Pancreas (tissue), 10 donors: ENCODE measurements around the gene POMGNT2. TPM values are rescaled to one million over a fixed set of nuclear protein-coding genes. Genes with fewer than 3 reads are reported as not detected.

Source experiments
- ATAC-seq, 4 donors: fragments of 200-7000 bp; cut with Tn5 transposase; one replicate each; pipeline versions ENCODE4 v1.8.0 to v1.9.1; 2020; ENCODE audit warnings: mild to moderate bottlenecking in 4 of 4, moderate library complexity in 4 of 4
- DNase-seq, 6 donors: peaks; one replicate each; pipeline ENCODE4 v3.0.0-alpha.2; 2020
- FAIRE-seq: peaks from 2 replicates; lab custom pipeline; 2012; peaks lifted over from hg19 to GRCh38; lab: Jason Lieb, UNC
- H3K27ac ChIP-seq, 4 donors: fragments of 200-600 bp; sonication (generic); 1 replicate in 3 of 4; 2 replicates in 1 of 4; pipeline versions ENCODE4 v1.5.0 to v1.8.0; 2020
- H3K27me3 ChIP-seq, 4 donors: fragments of 200-600 bp; one replicate each; pipeline ENCODE4 v1.8.0; 2021
- H3K36me3 ChIP-seq, 3 donors: fragments of 200-600 bp; sonication (generic) in 1 of 3; one replicate each; pipeline versions ENCODE4 v1.5.0 to v1.8.0; 2020 to 2021
- H3K4me1 ChIP-seq, 3 donors: fragments of 200-600 bp; one replicate each; pipeline ENCODE4 v1.8.0; 2021
- H3K4me3 ChIP-seq, 4 donors: fragments of 200-600 bp; sonication (generic) in 2 of 4; one replicate each; pipeline versions ENCODE4 v1.5.0 to v1.8.0; 2020 to 2021
- H3K9me3 ChIP-seq, 4 donors: fragments of 200-600 bp; one replicate each; pipeline ENCODE4 v1.8.0; 2021
- WGBS, 2 donors: extraction: QIAGEN DNeasy Blood & Tissue Kit; methylation state at CpG; one replicate each; pipeline ENCODE4 v1.1.7; 2013; 5-methylcytosine and 5-hydroxymethylcytosine counted together
- intact Hi-C, 3 donors: fragments of 100-400 bp; cut with DNase I; formaldehyde crosslinking; loops; one replicate each; pipeline versions ENCODE4 v1.11.1 to v1.14.2; 2022
- polyA plus RNA-seq, 2 donors: library from polyadenylated mRNA; stranded (reverse); fragments of 200-250 nt; gene quantifications; one replicate each; pipeline ENCODE4 v1.2.3, GENCODE V29; 2013
- total RNA-seq, 6 donors: library from RNA; stranded (reverse); fragmentation: NEBNext Ultra II Directional in 4 of 6; extraction: Animal tissue kit (Norgen Biotek cat#: 25700) in 4 of 6; gene quantifications; one replicate each; pipeline versions ENCODE4 v1.2.1 to v1.2.4, GENCODE V29; 2021 to 2023
- TF ChIP-seq, protein P1 (sequence below), 4 donors: fragments of 200-600 bp; sonication (generic) in 3 of 4; IDR thresholded peaks; one replicate each; pipeline versions ENCODE4 v1.5.0 to v1.8.0; 2021; ENCODE audit warnings: antibody characterized with exemption in 4 of 4
- donor health status: healthy with polysubstance abuse.
- donor health status: DM: no; HTN: no; CAD: no; lungs with moderate emphysema.
- donor health status: DM: no; HTN: no; CAD: no.
- donor health status: control.
- donor health status: control.
- donor health status: Bipolar disorder and iron deficiency.
- donor health status: DM: yes; HTN: yes; CAD: no.
- donor health status: DM: no; HTN: no; CAD: no.
- donor health status: DM: no; HTN: no; CAD: no.
- donor health status: DM: yes; HTN: yes; CAD: no.

Gene POMGNT2
- total and polyA plus RNA-seq, 8 donors = 4.4 to 13.5 (median 7.8) TPM

- H3K27me3 ChIP-seq = no peaks in the 10 kb centered on the region
- DNase-seq (no peak), ATAC-seq (no peak), FAIRE-seq (no peak)
- no peaks in the 10 kb centered on the region for H3K36me3 ChIP-seq
- H3K4me1 ChIP-seq = no peaks in the 10 kb centered on the region
- no peak overlapping the region for H3K27ac ChIP-seq
- 80 to 84% methylated on average over 9 of the region's 9 CpGs for WGBS, 2 donors
- no peak overlapping the region for H3K4me3 ChIP-seq
- intact Hi-C loops = no loop called here
- no peaks in the 10 kb centered on the region for H3K9me3 ChIP-seq
- TF ChIP-seq, protein P1, sequence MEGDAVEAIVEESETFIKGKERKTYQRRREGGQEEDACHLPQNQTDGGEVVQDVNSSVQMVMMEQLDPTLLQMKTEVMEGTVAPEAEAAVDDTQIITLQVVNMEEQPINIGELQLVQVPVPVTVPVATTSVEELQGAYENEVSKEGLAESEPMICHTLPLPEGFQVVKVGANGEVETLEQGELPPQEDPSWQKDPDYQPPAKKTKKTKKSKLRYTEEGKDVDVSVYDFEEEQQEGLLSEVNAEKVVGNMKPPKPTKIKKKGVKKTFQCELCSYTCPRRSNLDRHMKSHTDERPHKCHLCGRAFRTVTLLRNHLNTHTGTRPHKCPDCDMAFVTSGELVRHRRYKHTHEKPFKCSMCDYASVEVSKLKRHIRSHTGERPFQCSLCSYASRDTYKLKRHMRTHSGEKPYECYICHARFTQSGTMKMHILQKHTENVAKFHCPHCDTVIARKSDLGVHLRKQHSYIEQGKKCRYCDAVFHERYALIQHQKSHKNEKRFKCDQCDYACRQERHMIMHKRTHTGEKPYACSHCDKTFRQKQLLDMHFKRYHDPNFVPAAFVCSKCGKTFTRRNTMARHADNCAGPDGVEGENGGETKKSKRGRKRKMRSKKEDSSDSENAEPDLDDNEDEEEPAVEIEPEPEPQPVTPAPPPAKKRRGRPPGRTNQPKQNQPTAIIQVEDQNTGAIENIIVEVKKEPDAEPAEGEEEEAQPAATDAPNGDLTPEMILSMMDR (IDR thresholded peaks at IDR 0.05) = no peak
These were observed 69.1 kb downstream of the POMGNT2 start for GRCh38 chr3:43036621-43037423.

- Histone ChIP-seq H3K27ac (no peak overlapping the region), H3K36me3 (no peaks in the 10 kb centered on the region), H3K4me1 (no peaks in the 10 kb centered on the region), H3K27me3 (no peaks in the 10 kb centered on the region), H3K9me3 (no peaks in the 10 kb centered on the region), H3K4me3 (no peak overlapping the region)
- 72 to 83% methylated on average over 5 of the region's 5 CpGs for WGBS, 2 donors
- TF ChIP-seq, protein P1 (IDR thresholded peaks at IDR 0.05) = no peak
- intact Hi-C loops = no loop called here
- DNase-seq (no peak), ATAC-seq (no peak), FAIRE-seq (no peak)
These were observed 70.0 kb downstream of the POMGNT2 start for GRCh38 chr3:43035801-43036365.

DNA sequence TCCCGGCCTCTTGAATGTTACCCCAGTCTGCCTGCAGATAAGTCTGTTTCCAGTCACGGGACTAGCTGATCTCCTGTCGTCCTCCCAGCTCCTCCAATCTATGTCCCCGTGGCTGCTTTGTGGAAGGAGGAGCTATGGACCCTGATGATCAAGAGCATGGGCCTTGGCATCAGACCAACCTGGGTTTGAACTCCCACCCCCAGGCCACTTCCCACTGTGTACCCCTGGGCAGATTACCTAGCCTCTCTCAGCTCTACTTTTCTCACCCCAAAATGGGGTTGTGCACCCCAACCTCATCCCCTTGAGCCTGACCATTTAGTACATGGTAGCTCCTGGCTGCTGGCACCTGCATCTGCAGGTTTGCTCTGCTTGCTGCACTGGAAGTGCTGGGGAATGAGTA lies 71.0 kb downstream of the POMGNT2 start:
- no peak for DNase-seq
- ATAC-seq = no peak
- no peaks in the 10 kb centered on the region for H3K27me3 ChIP-seq

GRCh38 chr3:43034200-43034599 lies 71.7 kb downstream of the POMGNT2 start:
- DNase-seq (no peak), ATAC-seq (no peak), FAIRE-seq (no peak)
- Histone ChIP-seq H3K4me3 (no peak overlapping the region), H3K9me3 (no peaks in the 10 kb centered on the region), H3K27ac (no peak overlapping the region), H3K4me1 (no peaks in the 10 kb centered on the region), H3K27me3 (no peaks in the 10 kb centered on the region), H3K36me3 (no peaks in the 10 kb centered on the region)
- TF ChIP-seq, protein P1 (IDR thresholded peaks at IDR 0.05) = no peak
- WGBS, 2 donors = 83 to 93% methylated on average over 4 of the region's 4 CpGs
- intact Hi-C loops = no loop called here

More for the DNA sequence above, 71.0 kb downstream of the POMGNT2 start:
- FAIRE-seq = no peak
- no peaks in the 10 kb centered on the region for H3K4me1 ChIP-seq
- no peak overlapping the region for H3K4me3 ChIP-seq
- intact Hi-C loops = no loop called here
- H3K9me3 ChIP-seq = no peaks in the 10 kb centered on the region
- H3K27ac ChIP-seq = no peak overlapping the region
- WGBS, 2 donors = 89 to 95% methylated on average over 4 of the region's 4 CpGs
- TF ChIP-seq, protein P1 (IDR thresholded peaks at IDR 0.05) = no peak
- H3K36me3 ChIP-seq = no peaks in the 10 kb centered on the region
